SK-N-SH (cell line): ENCODE data around the gene DTNA. TPM values are rescaled to one million over a fixed set of nuclear protein-coding genes. Genes with fewer than 3 reads are reported as not detected.

Experiments used
- CTCF ChIA-PET: fragments of 300-600, 350-600 bp; formaldehyde crosslinking; extraction: SDS; loops from one replicate; lab custom pipeline; 2021; lab: Yijun Ruan, JAX
- POLR2A ChIA-PET: fragments of 350-600 bp; sonication (Branson Sonifier 250); formaldehyde crosslinking; extraction: SDS; loops from one replicate; lab custom pipeline; 2020; ENCODE audit warnings: antibody characterized with exemption, inconsistent platforms; lab: Yijun Ruan, JAX
- DNase-seq: peaks from one replicate; pipeline ENCODE4 v3.0.0; 2012
- H2AFZ ChIP-seq: fragments of 200-600 bp; sonication (generic); 2 replicates; pipeline ENCODE4 v1.8.1; 2016; ENCODE audit warnings: antibody characterized with exemption, mild to moderate bottlenecking, low read depth
- H3F3A ChIP-seq: fragments of 200-600 bp; sonication (generic); replicated peaks from 2 replicates; pipeline ENCODE3; 2016; ENCODE audit warnings: antibody characterized with exemption, mild to moderate bottlenecking; ENCODE audit not compliant: insufficient read depth
- H3K27ac ChIP-seq, 2 experiments: fragments of 200-500 bp in 1 of 2; fragments of 200-600 bp in 1 of 2; sonication (Bioruptor generic) in 1 of 2; sonication (generic), shearing (Covaris generic) in 1 of 2; 2 replicates each; pipeline versions ENCODE4 v1.5.1 to v1.6.1; 2014 to 2016; ENCODE audit warnings: low read depth in 2 of 2, inconsistent platforms in 1 of 2, low read length in 1 of 2, mild to moderate bottlenecking in 1 of 2, mixed read lengths in 1 of 2
- H3K27me3 ChIP-seq: fragments of 200-600 bp; sonication (generic), shearing (Covaris generic); 2 replicates; pipeline ENCODE4 v1.6.1; 2016; ENCODE audit warnings: mixed run types; ENCODE audit not compliant: insufficient read depth
- H3K36me3 ChIP-seq, 2 experiments: fragments of 200-500 bp in 1 of 2; fragments of 200-600 bp in 1 of 2; sonication (Bioruptor generic) in 1 of 2; sonication (generic) in 1 of 2; replicated peaks in 1 of 2; 2 replicates each; pipeline versions ENCODE3 to v1.5.1; 2014 to 2016; ENCODE audit warnings: low read length in 1 of 2, mild to moderate bottlenecking in 1 of 2; ENCODE audit not compliant: insufficient read depth in 2 of 2, control insufficient read depth in 1 of 2
- H3K4me1 ChIP-seq, 2 experiments: fragments of 200-500 bp in 1 of 2; fragments of 200-600 bp in 1 of 2; sonication (Bioruptor generic) in 1 of 2; sonication (generic), shearing (Covaris generic) in 1 of 2; 2 replicates each; pipeline versions ENCODE4 v1.5.1 to v1.6.1; 2014 to 2016; ENCODE audit warnings: low read depth in 1 of 2, low read length in 1 of 2, mixed run types in 1 of 2; ENCODE audit not compliant: insufficient read depth in 2 of 2, control insufficient read depth in 1 of 2
- H3K4me2 ChIP-seq: fragments of 200-600 bp; sonication (generic), shearing (Covaris generic); 2 replicates; pipeline ENCODE4 v1.6.1; 2017; ENCODE audit warnings: mixed run types
- H3K4me3 ChIP-seq, 2 experiments: fragments of 200-500 bp in 1 of 2; fragments of 200-600 bp in 1 of 2; sonication (Bioruptor generic) in 1 of 2; sonication (generic), shearing (Covaris generic) in 1 of 2; 2 replicates each; pipeline versions ENCODE4 v1.5.1 to v1.8.1; 2014 to 2016; ENCODE audit warnings: low read depth in 2 of 2, inconsistent platforms in 1 of 2, low read length in 1 of 2, mild to moderate bottlenecking in 1 of 2, mixed read lengths in 1 of 2, moderate library complexity in 1 of 2
- H3K79me2 ChIP-seq: fragments of 200-600 bp; sonication (generic); 2 replicates; pipeline ENCODE4 v1.8.1; 2017; ENCODE audit warnings: mild to moderate bottlenecking; ENCODE audit not compliant: insufficient read depth
- H3K9ac ChIP-seq: fragments of 200-600 bp; sonication (generic); 2 replicates; pipeline ENCODE4 v1.6.1; 2017; ENCODE audit warnings: mixed run types
- H3K9me2 ChIP-seq: fragments of 200-600 bp; sonication (generic); 2 replicates; pipeline ENCODE4 v1.6.1; 2017; ENCODE audit warnings: mixed run types
- H3K9me3 ChIP-seq: fragments of 200-600 bp; sonication (generic); 2 replicates; pipeline ENCODE4 v1.6.1; 2017; ENCODE audit warnings: mixed run types, mild to moderate bottlenecking, moderate library complexity
- H4K20me1 ChIP-seq: fragments of 200-600 bp; sonication (generic); 2 replicates; pipeline ENCODE4 v1.6.1; 2017; ENCODE audit warnings: mild to moderate bottlenecking, mixed run types; ENCODE audit not compliant: insufficient read depth
- ELF1 ChIP-seq: IDR thresholded peaks from 2 replicates; pipeline ENCODE4 v1.4.0; 2012
- EP300 ChIP-seq, 2 experiments: IDR thresholded peaks; 2 replicates each; pipeline versions ENCODE4 v1.4.0 to v1.6.1; 2012; ENCODE audit warnings: borderline replicate concordance in 1 of 2, low read depth in 1 of 2, low read length in 1 of 2
- EZH2phosphoT487 ChIP-seq: fragments of 200-600 bp; sonication (generic); IDR thresholded peaks from 2 replicates; pipeline ENCODE4 v1.6.1; 2017; ENCODE audit warnings: low read depth, mixed run types, mild to moderate bottlenecking, antibody characterized with exemption, moderate library complexity, borderline replicate concordance
- FOSL2 ChIP-seq: IDR thresholded peaks from 2 replicates; pipeline ENCODE4 v1.4.0; 2012; ENCODE audit warnings: low read depth, mild to moderate bottlenecking, moderate library complexity, borderline replicate concordance
- GATA2 ChIP-seq: sonication (generic); formaldehyde crosslinking; IDR thresholded peaks from 2 replicates; pipeline ENCODE4 v1.5.0; 2020; ENCODE audit warnings: mild to moderate bottlenecking, missing genetic modification reagents
- MAX ChIP-seq: IDR thresholded peaks from 2 replicates; pipeline ENCODE4 v1.4.0; 2012; ENCODE audit warnings: low read depth
- MXI1 ChIP-seq: IDR thresholded peaks from 2 replicates; pipeline ENCODE4 v1.6.1; 2012; ENCODE audit warnings: mild to moderate bottlenecking, low read depth, low read length, improper control_type of control experiment
- PBX3 ChIP-seq: IDR thresholded peaks from 2 replicates; pipeline ENCODE4; 2012
- REST ChIP-seq: IDR thresholded peaks from 2 replicates; pipeline ENCODE4 v1.6.1; 2012; ENCODE audit warnings: mild to moderate bottlenecking, low read depth, low read length, moderate library complexity
- TAF1 ChIP-seq: IDR thresholded peaks from 2 replicates; pipeline ENCODE4 v1.6.1; 2012; ENCODE audit warnings: low read depth, mild to moderate bottlenecking, low read length, moderate library complexity, borderline replicate concordance
- TEAD4 ChIP-seq: IDR thresholded peaks from 2 replicates; pipeline ENCODE4 v1.4.0; 2012; ENCODE audit warnings: mild to moderate bottlenecking, borderline replicate concordance; ENCODE audit not compliant: insufficient read depth
- USF1 ChIP-seq: IDR thresholded peaks from 2 replicates; pipeline ENCODE4 v1.4.0; 2012; ENCODE audit warnings: low read depth, borderline replicate concordance
- YY1 ChIP-seq: IDR thresholded peaks from 2 replicates; pipeline ENCODE4 v1.4.0; 2012; ENCODE audit warnings: low read depth, mild to moderate bottlenecking
- WGBS: methylation state at CpG from one replicate; pipeline ENCODE4 v1.1.6; 2017; ENCODE audit warnings: low lambda C conversion rate; 5-methylcytosine and 5-hydroxymethylcytosine counted together
- polyA plus RNA-seq, 3 experiments: library from polyadenylated mRNA; depleted of rRNA; stranded (reverse); fragments of >200 nt; gene quantifications; 2 replicates each; pipeline ENCODE4 v1.2.3, GENCODE V29; 2012

DTNA gene
- polyA plus RNA-seq, 1 of the 3 experiments (the other 2 are of a cell fraction) = 7.9 TPM

- no peaks in the 10 kb centered on the region for H4K20me1 ChIP-seq
- peaks cover 3 to 6% of the 10 kb centered on the region in 2 experiments; a peak in 2 of 4 replicates for H3K4me1 ChIP-seq
- no peaks in the 10 kb centered on the region for H3F3A ChIP-seq
- WGBS = 93% methylated on average over 1 of the region's 1 CpG
- H3K36me3 ChIP-seq = no peaks in the 10 kb centered on the region
- H3K4me2 ChIP-seq = no peak overlapping the region
- ChIA-PET POLR2A (no interaction called here), CTCF (interaction anchor here (1.4 kb wide), 1 partner anchor 387 kb away, joined by 3 read pairs; no protein-coding TSS in a partner anchor)
- no peaks in the 10 kb centered on the region for H3K79me2 ChIP-seq
- no peak overlapping the region for H3K27ac ChIP-seq
- no peaks in the 10 kb centered on the region for H3K9me3 ChIP-seq
- H3K9me2 ChIP-seq = no peaks in the 10 kb centered on the region
- no peak overlapping the region for H2AFZ ChIP-seq
- TF ChIP-seq MXI1 (no peak), FOSL2 (no peak), EZH2phosphoT487 (no peak), TEAD4 (no peak), ELF1 (no peak), YY1 (no peak), EP300 (IDR thresholded peaks at IDR 0.05; ENCODE audit: borderline replicate concordance in 1 of 2, low read depth in 1 of 2, low read length in 1 of 2) (no peak), TAF1 (no peak), PBX3 (no peak), USF1 (no peak), MAX (no peak), REST (no peak), GATA2 (CRISPR knock-in tag) (no peak)
- H3K27me3 ChIP-seq = no peaks in the 10 kb centered on the region
- no peak overlapping the region for H3K9ac ChIP-seq
- no peak overlapping the region for H3K4me3 ChIP-seq
- no peak for DNase-seq
Measured at GRCh38 chr18:34740101-34740500, 30.0 kb downstream of the DTNA start.
